HCT116 (cell line): ENCODE results near the gene TUBB4A. TPM values are rescaled to one million over a fixed set of nuclear protein-coding genes. Genes with fewer than 3 reads are reported as not detected.

ENCODE experiments used
- ATAC-seq: fragments of 200-7000 bp; cut with Tn5 transposase; 2 replicates; pipeline ENCODE4 v1.9.1; 2020; ENCODE audit warnings: mild to moderate bottlenecking, moderate library complexity
- BruUV-seq: library from RNA; stranded (reverse); fragments of 400-500 nt; replicated peaks from 2 replicates; lab custom pipeline; 2021; lab: Mats Ljungman, UMichigan
- CTCF ChIA-PET: fragments of 300-600 bp; sonication (Branson Sonifier 250); formaldehyde crosslinking; loops from one replicate; lab custom pipeline; 2021; ENCODE audit warnings: antibody characterized with exemption; lab: Charles Lee
- POLR2A ChIA-PET: fragments of 300-600, 350-600 bp; sonication (Branson Sonifier 250); formaldehyde crosslinking; loops from one replicate; lab custom pipeline; 2021; ENCODE audit warnings: antibody characterized with exemption; lab: Charles Lee
- RAD21 ChIA-PET, 2 experiments: fragments of 300-600 bp; sonication (Branson Sonifier 250); formaldehyde crosslinking; loops; one replicate each; lab custom pipeline; 2023; ENCODE audit warnings: low total read pairs in 2 of 2; ENCODE audit not compliant: uncharacterized antibody in 2 of 2, unreplicated experiment in 2 of 2, low non-redundant PET in 1 of 2; lab: Charles Lee
- DNase-seq: peaks from one replicate; pipeline ENCODE4 v3.0.0-alpha.2; 2010; ENCODE audit warnings: low read depth, low spot score
- H2AFZ ChIP-seq: fragments of 200-600 bp; shearing (Covaris generic), sonication (generic); 2 replicates; pipeline ENCODE4 v1.6.1; 2017; ENCODE audit warnings: low read depth, mixed run types, mixed read lengths, antibody characterized with exemption, low read length; ENCODE audit not compliant: poor library complexity, severe bottlenecking
- H3K27ac ChIP-seq: 2 replicates; pipeline ENCODE4 v1.5.1; 2012; ENCODE audit warnings: low read depth, low read length
- H3K27me3 ChIP-seq: fragments of 200-600 bp; sonication (generic); 2 replicates; pipeline ENCODE4 v1.6.1; 2016; ENCODE audit warnings: mixed run types, low read length, mixed read lengths; ENCODE audit not compliant: insufficient read depth
- H3K36me3 ChIP-seq, 2 experiments: fragments of 200-500 bp in 1 of 2; fragments of 200-600 bp in 1 of 2; sonication (Bioruptor generic) in 1 of 2; sonication (generic) in 1 of 2; 2 replicates each; pipeline versions ENCODE4 v1.5.1 to v1.6.1; 2014 to 2016; ENCODE audit warnings: low read length in 2 of 2, inconsistent platforms in 1 of 2, mixed read lengths in 1 of 2, mixed run types in 1 of 2; ENCODE audit not compliant: insufficient read depth in 2 of 2, control insufficient read depth in 1 of 2
- H3K4me1 ChIP-seq, 2 experiments: fragments of 200-600 bp in 1 of 2; sonication (generic) in 1 of 2; 2 replicates each; pipeline versions ENCODE4 v1.5.1 to v1.6.1; 2012 to 2017; ENCODE audit warnings: low read length in 2 of 2, inconsistent platforms in 1 of 2, mild to moderate bottlenecking in 1 of 2, mixed read lengths in 1 of 2, mixed run types in 1 of 2, moderate library complexity in 1 of 2; ENCODE audit not compliant: insufficient read depth in 2 of 2, control insufficient read depth in 1 of 2
- H3K4me2 ChIP-seq: fragments of 200-600 bp; sonication (generic); 2 replicates; pipeline ENCODE4 v1.6.1; 2017; ENCODE audit warnings: mixed run types, low read length, mixed read lengths
- H3K4me3 ChIP-seq, 2 experiments: fragments of 200-600 bp in 1 of 2; sonication (generic) in 1 of 2; replicated peaks in 1 of 2; 2 replicates each; pipeline ENCODE4 v1.5.1; 2011 to 2016; ENCODE audit warnings: low read length in 2 of 2, control low read depth in 1 of 2, low read depth in 1 of 2, mild to moderate bottlenecking in 1 of 2, mixed read lengths in 1 of 2, mixed run types in 1 of 2
- H3K79me2 ChIP-seq: fragments of 200-600 bp; sonication (generic); 2 replicates; pipeline ENCODE4 v1.6.1; 2017; ENCODE audit warnings: mild to moderate bottlenecking, mixed run types, low read length, moderate library complexity, mixed read lengths; ENCODE audit not compliant: insufficient read depth
- H3K9ac ChIP-seq: fragments of 200-600 bp; sonication (generic); 2 replicates; pipeline ENCODE4 v1.6.1; 2016; ENCODE audit warnings: low read length, mixed read lengths
- H3K9me2 ChIP-seq: fragments of 200-600 bp; sonication (generic), shearing (Covaris generic); 2 replicates; pipeline ENCODE4 v1.6.1; 2017; ENCODE audit warnings: mixed run types, mild to moderate bottlenecking, moderate library complexity; ENCODE audit not compliant: insufficient read depth
- H3K9me3 ChIP-seq, 2 experiments: fragments of 200-500 bp in 1 of 2; fragments of 200-600 bp in 1 of 2; sonication (Bioruptor generic) in 1 of 2; sonication (generic) in 1 of 2; 2 replicates each; pipeline ENCODE4 v1.6.1; 2014 to 2017; ENCODE audit warnings: low read length in 2 of 2, mixed read lengths in 2 of 2, inconsistent platforms in 1 of 2, low read depth in 1 of 2, mild to moderate bottlenecking in 1 of 2, mixed run types in 1 of 2, moderate library complexity in 1 of 2; ENCODE audit not compliant: control insufficient read depth in 1 of 2, insufficient read depth in 1 of 2
- H4K20me1 ChIP-seq: fragments of 200-600 bp; sonication (generic), shearing (Covaris generic); 2 replicates; pipeline ENCODE4 v1.6.1; 2017; ENCODE audit warnings: mixed run types, mild to moderate bottlenecking, moderate library complexity; ENCODE audit not compliant: insufficient read depth
- CEBPB ChIP-seq: IDR thresholded peaks from 2 replicates; pipeline ENCODE4 v1.6.1; 2012; ENCODE audit warnings: low read depth
- EGR1 ChIP-seq: IDR thresholded peaks from 2 replicates; pipeline ENCODE4 v1.6.1; 2012; ENCODE audit warnings: low read depth
- EZH2 ChIP-seq: fragments of 200-600 bp; sonication (generic); IDR thresholded peaks from 2 replicates; pipeline ENCODE4 v1.6.1; 2017; ENCODE audit warnings: antibody characterized with exemption, mixed run types
- EZH2phosphoT487 ChIP-seq: fragments of 200-600 bp; IDR thresholded peaks from 2 replicates; pipeline ENCODE4 v1.6.1; 2018; ENCODE audit warnings: antibody characterized with exemption, borderline replicate concordance
- FOSL1 ChIP-seq: IDR thresholded peaks from 2 replicates; pipeline ENCODE4 v1.6.1; 2012; ENCODE audit warnings: low read depth
- JUND ChIP-seq: IDR thresholded peaks from 2 replicates; pipeline ENCODE4 v1.6.1; 2012
- MAX ChIP-seq: IDR thresholded peaks from 2 replicates; pipeline ENCODE4 v1.6.1; 2012
- POLR2A ChIP-seq: IDR thresholded peaks from 2 replicates; pipeline ENCODE4 v1.7.0; 2011; ENCODE audit warnings: borderline replicate concordance; ENCODE audit not compliant: insufficient read depth, insufficient read length; ENCODE audit errors: extremely low read depth
- RAD21 ChIP-seq: IDR thresholded peaks from 2 replicates; pipeline ENCODE4 v1.6.1; 2012; ENCODE audit warnings: low read depth, mild to moderate bottlenecking
- REST ChIP-seq: IDR thresholded peaks from 2 replicates; pipeline ENCODE4 v1.6.1; 2012; ENCODE audit warnings: low read depth
- SIN3A ChIP-seq: IDR thresholded peaks from 2 replicates; pipeline ENCODE4 v1.6.1; 2012; ENCODE audit warnings: low read depth
- SRF ChIP-seq: IDR thresholded peaks from 2 replicates; pipeline ENCODE4 v1.6.1; 2012; ENCODE audit warnings: low read depth
- TCF7L2 ChIP-seq: IDR thresholded peaks from 2 replicates; pipeline ENCODE4 v1.7.0; 2011; ENCODE audit warnings: borderline replicate concordance, inconsistent platforms; ENCODE audit not compliant: insufficient read depth, insufficient read length; ENCODE audit errors: extremely low read depth
- YY1 ChIP-seq: IDR thresholded peaks from 2 replicates; pipeline ENCODE4 v1.6.1; 2011; ENCODE audit warnings: low read length, low read depth, moderate library complexity, mild to moderate bottlenecking; ENCODE audit not compliant: insufficient replicate concordance; ENCODE audit errors: extremely low read depth
- ZBTB33 ChIP-seq: IDR thresholded peaks from 2 replicates; pipeline ENCODE4 v1.6.1; 2011; ENCODE audit warnings: mild to moderate bottlenecking, low read length, moderate library complexity; ENCODE audit not compliant: insufficient replicate concordance; ENCODE audit errors: extremely low read depth
- ZFX ChIP-seq: fragments of 450-650 bp; IDR thresholded peaks from 2 replicates; pipeline ENCODE4 v1.6.1; 2017
- ZNF274 ChIP-seq: fragments of 200-500 bp; sonication (Bioruptor generic); IDR thresholded peaks from 2 replicates; pipeline ENCODE4 v1.6.1; 2014; ENCODE audit warnings: mild to moderate bottlenecking, low read depth, low read length, inconsistent platforms
- intact Hi-C: fragments of 100-400 bp; cut with micrococcal nuclease; formaldehyde crosslinking; loops from 2 replicates; pipeline ENCODE4 v1.10.0; 2022
- total RNA-seq: library from RNA; stranded (reverse); gene quantifications from one replicate; pipeline ENCODE4 v1.2.1, GENCODE V29; 2021; ENCODE audit not compliant: unreplicated experiment
- TF ChIP-seq, protein P1 (sequence below): IDR thresholded peaks from 2 replicates; pipeline ENCODE4 v1.6.1; 2012
- TF ChIP-seq, protein P2 (sequence below), 3 experiments: fragments of 200-600 bp in 1 of 3; sonication (generic) in 1 of 3; IDR thresholded peaks in 2 of 3; conservative IDR thresholded peaks in 1 of 3; 2 replicates each; pipeline ENCODE4 v1.5.1; 2012 to 2017; ENCODE audit warnings: low read depth in 2 of 3, low read length in 2 of 3, antibody characterized with exemption in 1 of 3, borderline replicate concordance in 1 of 3, control low read depth in 1 of 3, mild to moderate bottlenecking in 1 of 3, mixed read lengths in 1 of 3, mixed run types in 1 of 3, moderate library complexity in 1 of 3; ENCODE audit not compliant: insufficient read depth in 1 of 3

The TUBB4A gene
- total RNA-seq, 1 experiment from 2014 or later, result 32.5 TPM

DNA sequence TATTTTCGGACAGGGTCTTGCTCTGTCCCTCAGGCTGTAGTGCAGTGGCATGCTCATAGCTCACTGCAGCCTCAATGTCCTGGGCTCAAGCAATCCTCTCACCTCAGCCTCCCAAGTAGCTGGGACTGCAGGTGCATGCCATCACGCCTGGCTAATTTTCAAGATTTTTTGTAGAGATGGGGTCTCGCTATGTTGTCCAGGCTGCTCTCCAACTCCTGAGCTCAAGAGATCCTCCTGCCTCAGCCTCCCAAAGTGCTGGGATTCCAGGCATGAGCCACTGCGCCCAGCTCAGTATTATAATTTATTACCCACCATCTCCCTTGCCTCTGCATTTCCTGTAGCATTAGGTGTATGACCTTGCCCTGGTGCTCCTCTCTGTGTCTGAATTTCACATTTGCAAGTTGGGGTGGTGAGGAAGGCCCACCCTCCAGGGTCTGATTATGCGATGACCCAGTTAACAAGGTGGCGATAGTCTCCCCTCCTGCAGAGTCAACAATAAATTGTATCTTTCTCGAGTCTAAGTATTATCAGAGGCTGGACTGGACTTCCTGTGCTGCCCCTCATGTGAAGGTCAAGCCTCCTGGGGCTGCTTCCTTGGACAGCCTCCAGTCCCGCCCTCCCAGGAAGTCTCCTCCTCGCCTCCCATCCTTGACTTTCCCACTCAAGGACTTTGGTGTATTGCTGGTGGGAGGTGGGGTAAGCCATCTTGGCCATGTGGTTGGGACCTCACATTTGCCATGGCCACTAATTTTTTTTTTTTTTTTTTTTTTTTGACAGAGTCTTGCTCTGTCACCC is 1.5 kb upstream of the TUBB4A start:
- Histone ChIP-seq H3K79me2 (no peaks in the 10 kb centered on the region), H3K4me1 (peaks cover 14 to 35% of the 10 kb centered on the region in 2 experiments), H3K27me3 (no peaks in the 10 kb centered on the region), H3K27ac (peak overlapping the region; percentile 28; the same call in 1 of the 2 replicates), H3K4me2 (no peak overlapping the region), H4K20me1 (no peaks in the 10 kb centered on the region), H3K4me3 (no peak overlapping the region), H3K9me2 (no peaks in the 10 kb centered on the region), H3K9ac (no peak overlapping the region), H3K9me3 (no peaks in the 10 kb centered on the region), H3K36me3 (peaks cover 0 to 5% of the 10 kb centered on the region in 2 experiments; a peak in 1 of 4 replicates), H2AFZ (no peak overlapping the region)
- intact Hi-C loops, result no loop called here
- RAD21 ChIA-PET, result interaction anchor here (0.6 to 0.7 kb wide), 2 partner anchors 13 to 337 kb away, joined by 3 to 4 read pairs; no protein-coding TSS in a partner anchor
- CTCF ChIA-PET, result interaction anchor here (0.7 to 1.9 kb wide), 3 partner anchors 13 to 360 kb away, joined by 3 to 6 read pairs (median 4); no protein-coding TSS in a partner anchor
- ATAC-seq, result no peak
- POLR2A ChIA-PET, result no interaction called here
- BruUV-seq, result no TSS peak
- no peak for DNase-seq
- no peak for TF ChIP-seq FOSL1
- TF ChIP-seq SRF, result no peak
- no peak for TF ChIP-seq SIN3A
- no peak for TF ChIP-seq POLR2A
- no peak for TF ChIP-seq JUND
- no peak for TF ChIP-seq ZNF274
- TF ChIP-seq EZH2, result no peak
- no peak for TF ChIP-seq CEBPB
- TF ChIP-seq MAX, result no peak
- no peak for TF ChIP-seq EZH2phosphoT487
- no peak for TF ChIP-seq RAD21
- TF ChIP-seq, protein P1, sequence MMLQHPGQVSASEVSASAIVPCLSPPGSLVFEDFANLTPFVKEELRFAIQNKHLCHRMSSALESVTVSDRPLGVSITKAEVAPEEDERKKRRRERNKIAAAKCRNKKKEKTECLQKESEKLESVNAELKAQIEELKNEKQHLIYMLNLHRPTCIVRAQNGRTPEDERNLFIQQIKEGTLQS, result no peak
- TF ChIP-seq ZFX, result no peak
- TF ChIP-seq YY1, result no peak
- TF ChIP-seq ZBTB33, result no peak
- no peak for TF ChIP-seq REST
- TF ChIP-seq, protein P2, sequence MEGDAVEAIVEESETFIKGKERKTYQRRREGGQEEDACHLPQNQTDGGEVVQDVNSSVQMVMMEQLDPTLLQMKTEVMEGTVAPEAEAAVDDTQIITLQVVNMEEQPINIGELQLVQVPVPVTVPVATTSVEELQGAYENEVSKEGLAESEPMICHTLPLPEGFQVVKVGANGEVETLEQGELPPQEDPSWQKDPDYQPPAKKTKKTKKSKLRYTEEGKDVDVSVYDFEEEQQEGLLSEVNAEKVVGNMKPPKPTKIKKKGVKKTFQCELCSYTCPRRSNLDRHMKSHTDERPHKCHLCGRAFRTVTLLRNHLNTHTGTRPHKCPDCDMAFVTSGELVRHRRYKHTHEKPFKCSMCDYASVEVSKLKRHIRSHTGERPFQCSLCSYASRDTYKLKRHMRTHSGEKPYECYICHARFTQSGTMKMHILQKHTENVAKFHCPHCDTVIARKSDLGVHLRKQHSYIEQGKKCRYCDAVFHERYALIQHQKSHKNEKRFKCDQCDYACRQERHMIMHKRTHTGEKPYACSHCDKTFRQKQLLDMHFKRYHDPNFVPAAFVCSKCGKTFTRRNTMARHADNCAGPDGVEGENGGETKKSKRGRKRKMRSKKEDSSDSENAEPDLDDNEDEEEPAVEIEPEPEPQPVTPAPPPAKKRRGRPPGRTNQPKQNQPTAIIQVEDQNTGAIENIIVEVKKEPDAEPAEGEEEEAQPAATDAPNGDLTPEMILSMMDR (IDR thresholded peaks at IDR 0.05 in 2 of 3, conservative IDR thresholded peaks at IDR 0.05 in 1 of 3; ENCODE audit: borderline replicate concordance in 1 of 3, insufficient read depth in 1 of 3, low read depth in 2 of 3, low read length in 2 of 3), result no peak
- TF ChIP-seq EGR1, result no peak
- TF ChIP-seq TCF7L2, result no peak
